Adipose tissue (tissue), 3 donors: Measurements from ENCODE around the gene SPZ1. TPM values are rescaled to one million over a fixed set of nuclear protein-coding genes. Genes with fewer than 3 reads are reported as not detected.
"Not testable (repeated sequence)": the region's sequence is repeated elsewhere in the genome, so short reads cannot be mapped to it uniquely, and the experiment has no call there.

Source experiments
- H3K27ac ChIP-seq: one replicate; pipeline ENCODE4 v1.5.1; 2013; ENCODE audit warnings: low read depth, low read length
- WGBS, 3 donors: extraction: QIAGEN DNeasy Blood & Tissue Kit; methylation state at CpG; one replicate each; pipeline ENCODE4 v1.1.7; 2013; 5-methylcytosine and 5-hydroxymethylcytosine counted together
- polyA plus RNA-seq, 3 donors: library from polyadenylated mRNA; stranded (reverse); fragments of 200-250 nt; gene quantifications; one replicate each; pipeline ENCODE4 v1.2.3, GENCODE V29; 2013
- donor health status: healthy with polysubstance abuse.
- donor health status: Bipolar disorder and iron deficiency.
- donor health status: healthy.

SPZ1 gene, protein sequence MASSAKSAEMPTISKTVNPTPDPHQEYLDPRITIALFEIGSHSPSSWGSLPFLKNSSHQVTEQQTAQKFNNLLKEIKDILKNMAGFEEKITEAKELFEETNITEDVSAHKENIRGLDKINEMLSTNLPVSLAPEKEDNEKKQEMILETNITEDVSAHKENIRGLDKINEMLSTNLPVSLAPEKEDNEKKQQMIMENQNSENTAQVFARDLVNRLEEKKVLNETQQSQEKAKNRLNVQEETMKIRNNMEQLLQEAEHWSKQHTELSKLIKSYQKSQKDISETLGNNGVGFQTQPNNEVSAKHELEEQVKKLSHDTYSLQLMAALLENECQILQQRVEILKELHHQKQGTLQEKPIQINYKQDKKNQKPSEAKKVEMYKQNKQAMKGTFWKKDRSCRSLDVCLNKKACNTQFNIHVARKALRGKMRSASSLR
- polyA plus RNA-seq = not detected

GRCh38 chr5:80319702-80320101 is at the start of gene SPZ1:
Gene SPZ1 (plus strand): TSS chr5:80320002. CDS start chr5:80320216, 214 bp downstream.
- H3K27ac ChIP-seq = no peak within 1 kb of the TSS
- 57 to 95% (median 84%) methylated on average over 2 of the region's 2 CpGs for WGBS, 3 donors

- not testable (repeated sequence) for H3K27ac ChIP-seq
- 87 to 92% (median 91%) methylated on average over 2 of the region's 2 CpGs for WGBS, 3 donors
Measured at GRCh38 chr5:80270543-80270942, 49.3 kb upstream of the SPZ1 start.

DNA sequence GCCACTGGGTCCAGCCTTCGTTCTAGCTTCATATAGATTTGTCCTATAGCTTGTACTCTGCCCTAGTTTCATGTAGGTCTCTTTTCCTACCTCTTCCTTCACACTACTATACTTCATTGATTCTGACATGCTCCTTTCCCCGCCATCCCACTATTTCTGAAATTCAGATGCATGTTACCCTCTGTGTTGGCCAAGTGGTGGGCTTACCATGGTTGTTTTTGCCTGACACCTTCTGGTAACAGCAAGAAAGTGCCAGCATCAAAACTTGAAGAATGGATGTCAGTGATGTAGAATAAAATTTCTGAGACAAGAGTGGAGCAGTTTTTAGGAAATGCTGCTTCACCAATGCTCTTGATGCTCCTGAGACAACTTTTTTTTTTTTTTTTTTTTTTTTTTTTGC is 44.5 kb upstream of the SPZ1 start:
- 85 to 92% (median 91%) methylated on average over 2 of the region's 2 CpGs for WGBS, 3 donors

GRCh38 chr5:80276186-80276585 is 43.6 kb upstream of the SPZ1 start:
- no peak overlapping the region for H3K27ac ChIP-seq

More for the DNA sequence above, 44.5 kb upstream of the SPZ1 start:
- H3K27ac ChIP-seq = no peak overlapping the region

- WGBS, 3 donors = 54 to 63% (median 55%) methylated on average over 2 of the region's 2 CpGs
- H3K27ac ChIP-seq = no peak overlapping the region
Measured at GRCh38 chr5:80277191-80277590, 42.6 kb upstream of the SPZ1 start.

GRCh38 chr5:80282054-80282453 is 37.7 kb upstream of the SPZ1 start:
- 60 to 69% (median 64%) methylated on average over 3 of the region's 3 CpGs for WGBS, 3 donors
- H3K27ac ChIP-seq = no peak overlapping the region

DNA sequence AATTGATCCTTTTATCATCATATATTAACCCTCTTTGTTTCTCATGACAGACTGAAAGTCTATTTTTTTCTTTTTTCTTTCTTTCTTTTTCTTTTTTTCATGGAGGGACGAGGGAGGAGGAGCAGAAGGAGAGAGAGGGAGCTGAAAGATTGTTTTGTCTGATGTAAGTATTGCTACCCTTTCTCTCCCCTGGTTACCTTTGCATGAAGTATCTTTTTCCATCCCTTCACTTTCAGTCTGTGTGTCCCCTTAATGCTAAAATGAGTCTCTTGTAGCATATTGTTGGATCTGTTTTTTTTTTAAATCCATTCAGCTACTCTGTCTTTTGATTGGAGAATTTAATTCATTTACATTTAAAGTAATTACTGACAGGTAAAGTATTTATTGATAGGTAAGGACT is 36.4 kb upstream of the SPZ1 start:
- 62 to 100% (median 71%) methylated on average over 1 of the region's 1 CpG for whole genome bisulfite sequencing, 3 donors
- H3K27ac ChIP-seq = no peak overlapping the region

DNA sequence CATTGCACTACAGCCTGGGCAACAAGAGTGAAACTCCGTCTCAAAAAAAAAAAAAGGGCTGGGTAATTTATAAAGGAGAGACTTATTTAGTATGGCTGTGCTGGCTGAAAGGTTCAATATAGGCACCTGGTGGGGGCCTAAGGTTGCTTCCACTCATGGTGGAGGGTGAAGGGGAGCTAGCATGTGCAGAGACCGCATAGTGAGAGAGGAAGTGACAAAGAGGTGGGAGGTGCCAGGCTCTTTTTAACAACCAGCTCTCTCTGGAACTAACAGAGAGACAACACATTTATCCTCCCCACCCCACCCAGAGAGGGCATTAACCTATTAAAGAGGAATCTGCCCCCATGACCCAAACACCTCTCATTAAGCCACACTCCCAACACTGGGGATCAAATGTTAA is 35.1 kb upstream of the SPZ1 start:
- 42 to 82% (median 53%) methylated on average over 2 of the region's 2 CpGs for WGBS, 3 donors
- no peak overlapping the region for H3K27ac ChIP-seq

GRCh38 chr5:80288177-80288576 is 31.6 kb upstream of the SPZ1 start:
- H3K27ac ChIP-seq = no peak overlapping the region
- WGBS, 3 donors = 88 to 91% (median 90%) methylated on average over 2 of the region's 2 CpGs

DNA sequence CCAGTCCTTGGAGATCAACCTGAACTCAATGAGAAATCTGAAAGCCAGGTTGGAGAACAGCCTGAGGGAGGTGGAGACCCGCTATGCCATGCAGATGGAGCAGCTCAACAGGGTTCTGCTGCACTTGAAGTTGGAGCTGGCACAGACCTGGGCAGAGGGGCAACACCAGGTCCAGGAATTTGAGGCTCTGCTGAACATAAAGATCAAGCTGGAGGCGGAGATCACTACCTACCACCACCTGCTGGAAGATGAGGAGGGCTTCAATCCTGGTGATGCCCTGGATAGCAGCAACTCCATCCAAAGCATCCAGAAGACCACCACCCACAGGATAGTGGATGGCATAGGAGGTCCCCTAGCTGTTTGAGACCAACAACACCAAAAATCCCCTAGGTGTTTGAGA is 30.5 kb upstream of the SPZ1 start:
- 96 to 100% (median 96%) methylated on average over 2 of the region's 2 CpGs for WGBS, 3 donors
- H3K27ac ChIP-seq = no peak overlapping the region

- no peak overlapping the region for H3K27ac ChIP-seq
- WGBS, 3 donors = 84 to 90% (median 89%) methylated on average over 8 of the region's 8 CpGs
Measured at GRCh38 chr5:80291761-80292160, 28.0 kb upstream of the SPZ1 start.

GRCh38 chr5:80296121-80296520 is 23.7 kb upstream of the SPZ1 start:
- 60 to 72% (median 66%) methylated on average over 4 to 6 of the region's 6 CpGs for WGBS, 3 donors
- H3K27ac ChIP-seq = no peak overlapping the region

DNA sequence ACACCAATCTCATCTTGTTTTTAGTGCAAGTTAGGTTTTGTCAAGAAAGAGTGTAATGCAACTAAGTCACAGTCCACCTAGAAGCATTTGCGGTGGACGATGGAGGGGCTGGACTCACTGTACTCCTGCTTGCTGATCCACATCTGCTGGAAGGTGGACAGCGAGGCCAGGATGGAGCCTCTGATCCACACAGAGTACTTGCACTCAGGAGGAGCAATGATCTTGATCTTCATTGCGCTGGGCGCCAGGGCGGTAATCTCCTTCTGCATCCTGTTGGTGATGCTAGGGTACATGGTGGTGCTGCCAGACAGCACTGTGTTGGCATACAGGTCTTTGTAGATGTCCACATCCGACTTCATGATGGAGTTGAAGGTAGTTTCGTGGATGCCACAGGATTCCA is 20.2 kb upstream of the SPZ1 start:
- 86 to 94% (median 94%) methylated on average over 8 of the region's 8 CpGs for WGBS, 3 donors
- H3K27ac ChIP-seq = no peak overlapping the region

DNA sequence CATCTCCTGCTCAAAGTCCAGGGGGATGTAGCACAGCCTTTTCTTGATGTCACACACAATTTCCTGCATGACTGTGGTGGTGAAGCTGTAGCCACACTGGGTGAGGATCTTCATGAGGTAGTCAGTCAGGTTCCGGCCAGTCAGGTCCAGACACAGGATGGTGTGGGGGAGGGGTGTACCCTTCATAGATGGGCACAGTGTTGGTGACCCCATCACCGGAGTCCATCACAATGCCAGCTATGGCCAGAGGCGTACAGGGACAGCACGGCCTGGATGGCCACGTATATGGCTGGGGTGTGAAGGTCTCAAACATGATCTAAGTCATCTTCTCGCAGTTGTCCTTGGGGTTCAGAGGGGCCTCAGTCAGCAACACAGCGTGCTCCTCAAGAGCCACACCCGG is 19.7 kb upstream of the SPZ1 start:
- H3K27ac ChIP-seq = no peak overlapping the region
- 83 to 98% (median 88%) methylated on average over 8 of the region's 8 CpGs for WGBS, 3 donors

DNA sequence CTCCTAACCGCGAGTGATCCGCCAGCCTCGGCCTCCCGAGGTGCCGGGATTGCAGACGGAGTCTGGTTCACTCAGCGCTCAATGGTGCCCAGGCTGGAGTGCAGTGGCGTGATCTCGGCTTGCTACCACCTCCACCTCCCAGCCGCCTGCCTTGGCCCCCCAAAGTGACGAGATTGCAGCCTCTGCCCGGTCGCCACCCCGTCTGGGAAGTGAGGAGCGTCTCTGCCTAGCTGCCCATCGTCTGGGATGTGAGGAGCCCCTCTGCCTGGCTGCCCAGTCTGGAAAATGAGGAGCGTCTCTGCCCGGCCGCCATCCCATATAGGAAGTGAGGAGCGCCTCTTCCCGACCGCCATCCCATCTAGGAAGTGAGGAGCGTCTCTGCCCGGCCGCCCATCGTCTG is 19.0 kb upstream of the SPZ1 start:
- WGBS, 3 donors = 85 to 96% (median 94%) methylated on average over 9 to 18 of the region's 27 CpGs
- H3K27ac ChIP-seq = not testable (repeated sequence)

DNA sequence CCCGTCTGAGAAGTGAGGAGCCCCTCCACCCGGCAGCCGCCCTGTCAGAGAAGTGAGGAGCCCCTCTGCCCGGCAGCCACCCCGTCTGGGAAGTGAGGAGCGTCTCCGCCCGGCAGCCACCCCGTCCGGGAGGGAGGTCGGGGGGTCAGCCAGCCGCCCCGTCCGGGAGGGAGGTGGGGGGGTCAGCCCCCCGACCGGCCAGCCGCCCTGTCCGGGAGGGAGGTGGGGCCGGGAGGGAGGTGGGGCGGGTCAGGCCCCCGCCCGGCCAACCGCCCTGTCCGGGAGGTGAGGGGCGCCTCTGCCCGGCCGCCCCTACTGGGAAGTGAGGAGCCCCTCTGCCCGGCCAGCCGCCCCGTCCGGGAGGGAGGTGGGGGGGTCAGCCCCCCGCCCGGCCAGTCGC is 18.5 kb upstream of the SPZ1 start:
- 96 to 97% methylated on average over 5 to 21 of the region's 34 CpGs; no CpG with 5 or more reads in 1 of the 3 donors for WGBS, 3 donors
- not testable (repeated sequence) for H3K27ac ChIP-seq

DNA sequence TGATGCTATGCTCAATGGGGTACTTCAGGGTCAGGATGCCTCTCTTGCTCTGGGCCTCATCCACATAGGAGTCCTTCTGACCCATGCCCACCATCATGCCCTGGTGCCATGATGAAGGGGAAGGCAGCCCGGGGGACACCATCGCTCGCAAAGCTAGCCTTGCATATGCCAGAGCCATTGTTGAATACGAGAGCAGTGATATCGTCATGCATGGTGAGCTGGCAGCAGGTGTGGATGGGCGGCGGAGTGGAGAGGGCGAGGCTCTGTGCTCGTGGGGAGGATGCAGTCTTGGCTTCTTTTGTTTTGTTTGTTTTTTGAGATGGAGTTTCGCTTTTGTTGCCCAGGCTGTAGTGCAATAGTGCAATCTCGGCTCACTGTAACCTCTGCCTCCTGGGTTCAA is 17.2 kb upstream of the SPZ1 start:
- WGBS, 3 donors = 94 to 97% (median 96%) methylated on average over 11 of the region's 11 CpGs

DNA sequence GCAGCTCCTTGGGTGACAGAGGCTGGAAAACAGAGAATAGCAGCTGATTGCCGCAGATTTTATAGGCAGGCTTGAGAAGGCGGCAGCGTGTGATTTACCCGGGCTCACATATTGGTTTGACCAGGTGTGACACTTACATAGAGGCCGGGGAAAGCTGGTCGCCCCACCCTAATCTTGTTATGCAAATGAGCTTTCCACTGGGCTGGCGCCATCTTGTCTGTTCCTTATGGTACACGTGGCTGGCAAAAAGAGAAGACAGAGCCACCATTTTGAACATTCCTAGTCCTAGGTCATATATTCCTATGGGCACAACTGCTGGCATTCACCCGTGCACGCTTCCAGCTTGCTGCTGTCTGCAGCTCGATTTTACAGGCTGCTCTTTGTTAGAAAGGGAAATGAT is 11.3 kb upstream of the SPZ1 start:
- no peak overlapping the region for H3K27ac ChIP-seq
- WGBS, 3 donors = 78 to 83% (median 78%) methylated on average over 11 of the region's 11 CpGs

More for the DNA sequence above, 17.2 kb upstream of the SPZ1 start:
- H3K27ac ChIP-seq = no peak overlapping the region

DNA sequence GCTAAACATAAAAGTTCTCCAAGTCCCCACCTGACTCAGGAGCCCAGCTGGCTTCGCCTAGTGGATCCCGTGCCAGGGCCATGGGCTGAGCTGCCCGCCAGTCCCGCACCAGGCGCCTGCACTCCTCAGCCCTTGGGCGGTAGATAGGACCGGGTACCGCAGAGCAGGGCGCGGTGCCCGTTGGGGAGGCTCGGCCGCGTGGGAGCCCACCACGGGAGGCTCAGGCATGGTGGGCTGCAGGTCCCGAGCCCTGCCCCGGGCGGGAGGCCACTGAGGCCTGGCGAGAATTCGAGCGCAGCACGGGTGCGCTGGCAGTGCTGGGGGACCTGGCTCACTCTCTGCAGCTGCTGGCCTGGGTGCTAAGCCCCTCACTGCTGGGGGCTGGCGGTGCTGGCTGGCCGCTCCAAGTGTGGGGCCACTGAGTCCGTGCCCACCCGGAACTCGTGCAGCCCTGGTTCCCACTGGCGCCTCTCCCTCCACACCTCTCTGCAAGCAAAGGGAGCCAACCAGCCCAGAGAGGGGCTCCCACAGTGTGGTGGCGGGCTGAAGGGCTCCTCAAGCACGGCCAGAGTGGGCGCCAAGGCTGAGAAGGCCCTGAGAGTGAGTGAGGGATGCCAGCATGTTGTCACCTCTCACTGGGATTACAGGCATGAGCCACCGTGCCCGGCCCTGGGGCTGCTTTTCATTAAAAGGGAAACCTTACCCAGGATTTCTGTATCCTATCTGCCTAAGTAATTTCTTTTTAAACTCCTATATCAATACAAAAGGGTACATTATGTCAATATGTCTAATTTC is 9.7 kb upstream of the SPZ1 start:
- H3K27ac ChIP-seq = no peak overlapping the region
- WGBS, 3 donors = 82 to 96% (median 86%) methylated on average over 31 to 34 of the region's 34 CpGs

- WGBS, 3 donors = 84 to 94% (median 88%) methylated on average over 1 of the region's 1 CpG
- no peak overlapping the region for H3K27ac ChIP-seq
Measured at GRCh38 chr5:80315244-80315643, 4.6 kb upstream of the SPZ1 start.
